HG03060 (cell line): ENCODE measurements around the gene LRRC4.

Experiments used
- ATAC-seq: cut with Tn5 transposase; IDR thresholded peaks from one replicate; pipeline ENCODE4 v1.9.1; 2021; ENCODE audit warnings: low read depth, moderate number of reproducible peaks; ENCODE audit not compliant: unreplicated experiment

LRRC4 gene

DNA sequence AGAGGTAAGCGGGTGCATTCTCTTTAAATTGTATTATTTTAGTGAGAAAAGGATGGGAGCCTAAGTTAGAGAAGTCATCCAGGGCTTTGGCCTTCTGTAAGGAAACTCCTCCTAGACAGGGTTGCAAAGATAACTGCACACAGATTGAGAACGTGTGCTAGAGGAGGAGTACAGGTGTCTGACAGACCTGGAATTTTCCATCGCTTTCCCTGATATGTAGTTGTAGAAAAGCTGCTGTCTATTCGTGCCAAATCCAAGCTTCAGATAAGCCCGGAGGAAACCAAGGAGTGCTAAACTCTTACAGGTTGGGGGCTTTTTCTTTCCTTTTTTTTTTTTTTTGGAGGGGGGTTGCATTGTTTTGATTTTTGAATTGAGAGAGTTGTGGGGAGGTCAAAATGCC is 23.1 kb downstream of the LRRC4 start:
- no peak for ATAC-seq

DNA sequence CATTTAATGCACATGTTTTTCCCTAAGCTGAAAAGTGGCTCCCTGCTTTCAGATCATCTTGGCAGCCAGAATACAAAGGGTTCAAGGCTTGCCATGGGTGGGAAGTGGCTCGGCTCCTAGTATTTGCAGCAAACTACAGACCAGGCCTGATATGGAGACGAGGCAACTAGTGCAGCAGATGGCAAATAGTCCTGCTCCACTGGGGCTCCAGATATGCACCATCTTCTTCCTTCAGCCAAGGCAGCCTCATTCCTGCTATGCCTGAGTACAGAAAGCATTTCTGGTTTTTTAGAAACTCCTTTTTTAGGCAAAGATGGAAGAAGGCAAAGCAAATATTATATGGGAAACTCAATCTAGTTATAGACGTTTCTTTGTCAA is 23.9 kb downstream of the LRRC4 start:
- no peak for ATAC-seq

DNA sequence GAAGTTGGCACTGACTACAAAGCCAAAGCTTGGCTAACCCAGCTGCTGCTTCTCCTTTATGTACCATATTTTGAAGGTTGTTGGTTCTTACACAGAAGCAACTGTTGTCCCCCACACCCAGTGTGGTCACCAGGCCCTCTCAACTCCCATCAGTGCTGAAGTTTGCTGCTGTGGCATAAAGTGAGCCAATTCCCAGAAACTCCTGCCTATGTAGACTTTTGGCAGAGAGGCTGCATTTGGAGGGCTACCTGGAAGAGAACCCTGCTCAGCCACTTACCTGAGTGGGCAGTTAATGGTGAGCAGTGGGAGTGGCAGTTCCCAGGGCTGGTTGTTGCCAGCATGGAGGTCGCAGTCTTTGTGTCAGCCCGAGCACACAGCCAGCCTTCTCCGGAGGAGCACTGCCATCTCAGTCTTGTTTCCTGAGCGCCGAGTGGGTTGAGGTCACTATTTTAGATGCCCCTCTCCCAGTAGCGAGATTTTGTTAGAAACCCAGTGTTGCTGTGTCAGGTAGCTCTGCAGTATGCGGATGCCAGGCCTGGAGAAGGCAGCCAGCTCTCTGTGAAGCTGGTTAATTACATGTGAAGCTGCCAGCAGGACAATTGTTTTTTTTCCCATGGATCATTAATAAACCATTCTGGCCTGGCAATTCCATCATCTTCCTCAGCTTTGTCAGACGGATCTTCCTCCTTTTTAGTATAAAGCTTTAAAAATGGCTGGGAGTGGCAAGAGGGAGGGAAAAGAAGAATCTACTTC is 24.5 kb downstream of the LRRC4 start:
- ATAC-seq: no peak

DNA sequence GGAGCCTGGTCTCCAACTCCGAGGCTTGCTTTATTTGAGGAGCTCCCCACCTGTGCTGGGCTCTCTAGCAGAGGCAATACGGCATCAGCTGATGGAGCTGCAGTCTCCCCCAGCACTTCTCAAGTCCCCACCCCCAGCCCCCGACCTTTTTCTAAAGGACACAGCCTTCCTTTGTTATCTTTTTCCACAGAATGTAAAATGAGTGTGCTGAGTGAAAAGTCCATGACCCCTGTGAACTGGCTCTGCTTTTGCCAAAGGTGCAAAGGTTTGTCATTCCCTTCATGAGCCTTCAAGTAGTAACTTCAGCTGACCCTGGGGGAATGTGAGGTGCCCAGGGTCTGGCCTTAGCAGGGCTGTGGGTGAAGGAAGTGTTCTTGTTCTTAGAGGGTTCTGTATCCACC is 25.5 kb downstream of the LRRC4 start:
- ATAC-seq: no peak

- no peak for ATAC-seq
Measured at GRCh38 chr7:128005117-128005516, 26.1 kb downstream of the LRRC4 start.

DNA sequence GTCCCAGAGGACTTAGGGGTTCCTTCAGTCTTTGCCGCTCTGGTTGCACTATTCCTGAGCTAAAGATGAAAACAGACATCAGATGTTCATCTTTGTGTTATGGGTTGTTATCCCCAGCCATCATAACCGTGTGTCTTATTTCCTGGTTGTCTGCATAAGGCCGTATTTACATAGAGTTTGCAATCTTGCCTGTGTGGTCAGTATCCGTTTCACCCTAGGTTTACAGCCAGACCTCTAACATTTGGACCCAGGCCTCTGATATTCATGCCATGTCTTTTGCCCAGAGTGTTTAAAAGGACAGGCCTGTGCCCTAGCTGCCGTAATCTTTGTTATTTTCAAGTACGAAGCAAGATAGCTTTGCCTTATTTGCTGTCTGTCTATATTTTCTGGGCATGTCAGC is 26.6 kb downstream of the LRRC4 start:
- no peak for ATAC-seq

DNA sequence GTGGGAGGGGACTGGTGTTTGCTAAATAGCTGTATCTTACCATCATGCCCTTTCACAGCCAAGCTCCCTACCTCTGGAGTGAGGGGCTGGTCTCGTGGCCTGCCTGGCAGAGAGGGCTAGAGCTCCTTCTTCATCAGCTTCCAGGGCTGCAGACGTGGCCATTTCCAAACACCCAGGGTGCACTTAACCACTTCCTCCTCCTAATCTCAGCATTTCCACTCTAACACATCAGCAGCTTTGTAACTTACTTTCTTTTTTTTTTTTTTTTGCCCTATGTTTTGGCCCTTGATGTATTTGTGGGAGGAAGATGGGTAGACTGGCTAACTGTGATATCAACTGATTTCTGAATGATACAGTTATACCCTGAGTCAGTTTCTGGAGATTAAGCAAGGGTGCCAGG is 27.4 kb downstream of the LRRC4 start:
- ATAC-seq: no peak

DNA sequence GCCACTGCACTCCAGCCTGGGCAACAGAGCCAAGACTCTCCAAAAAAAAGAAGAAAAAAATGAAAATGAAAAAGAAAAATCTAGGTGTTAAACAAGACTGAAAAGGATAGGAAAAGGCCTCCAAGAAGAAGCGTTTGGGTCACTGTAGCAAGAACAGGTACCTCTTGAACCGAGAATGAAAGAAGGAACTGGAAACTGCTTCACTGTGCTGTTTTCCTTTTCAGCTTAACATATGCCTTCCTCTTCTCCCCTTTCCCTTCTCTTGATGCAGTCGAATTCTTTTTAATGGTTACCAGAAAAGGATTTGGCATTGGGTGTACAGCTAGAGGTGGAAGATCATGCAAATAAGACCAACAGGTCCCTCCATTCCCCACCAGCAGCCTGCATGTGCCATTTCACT is 28.1 kb downstream of the LRRC4 start:
- ATAC-seq: peak; percentile 44

DNA sequence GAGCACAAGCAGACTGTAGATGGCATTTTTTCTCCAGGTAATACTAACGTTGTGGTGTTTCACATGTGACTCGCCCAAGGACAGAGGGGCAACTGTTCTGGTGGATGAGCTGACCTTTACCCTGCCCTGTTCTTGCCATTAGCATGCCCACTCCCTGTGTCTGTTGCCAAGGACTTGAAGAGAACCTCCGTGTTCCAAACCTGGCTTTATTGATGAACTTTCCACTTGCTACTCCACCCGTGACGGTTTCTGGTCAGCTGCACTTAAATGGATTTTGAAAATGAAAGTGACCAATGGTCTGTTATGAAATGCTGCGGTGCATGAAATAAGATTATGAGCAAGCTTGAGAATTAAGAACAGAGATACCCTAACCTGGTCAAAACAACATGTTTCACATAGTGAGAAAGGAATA is 30.4 kb downstream of the LRRC4 start:
- peak; percentile 58 for ATAC-seq

DNA sequence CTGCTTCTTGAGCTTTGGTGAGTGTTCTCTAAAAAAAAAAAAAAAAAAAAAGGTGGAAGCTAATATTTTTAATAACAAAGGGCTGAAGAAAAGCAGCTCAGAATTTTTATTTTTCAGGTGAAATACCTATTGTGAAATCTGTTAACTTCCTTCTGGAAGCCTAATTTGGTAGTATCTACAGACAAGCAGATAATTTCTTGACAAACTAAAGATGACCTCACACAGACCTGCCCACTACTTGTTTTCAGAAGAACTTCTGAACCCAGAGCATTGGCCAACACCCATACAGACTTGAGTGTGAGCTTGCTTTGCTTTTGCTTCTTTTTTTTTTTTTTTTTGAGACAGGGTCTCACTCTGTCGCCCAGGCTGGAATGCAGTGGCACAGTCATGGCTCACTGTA is 31.2 kb downstream of the LRRC4 start:
- ATAC-seq: no peak

GRCh38 chr7:127998671-127999070 is 32.6 kb downstream of the LRRC4 start:
- no peak for ATAC-seq

DNA sequence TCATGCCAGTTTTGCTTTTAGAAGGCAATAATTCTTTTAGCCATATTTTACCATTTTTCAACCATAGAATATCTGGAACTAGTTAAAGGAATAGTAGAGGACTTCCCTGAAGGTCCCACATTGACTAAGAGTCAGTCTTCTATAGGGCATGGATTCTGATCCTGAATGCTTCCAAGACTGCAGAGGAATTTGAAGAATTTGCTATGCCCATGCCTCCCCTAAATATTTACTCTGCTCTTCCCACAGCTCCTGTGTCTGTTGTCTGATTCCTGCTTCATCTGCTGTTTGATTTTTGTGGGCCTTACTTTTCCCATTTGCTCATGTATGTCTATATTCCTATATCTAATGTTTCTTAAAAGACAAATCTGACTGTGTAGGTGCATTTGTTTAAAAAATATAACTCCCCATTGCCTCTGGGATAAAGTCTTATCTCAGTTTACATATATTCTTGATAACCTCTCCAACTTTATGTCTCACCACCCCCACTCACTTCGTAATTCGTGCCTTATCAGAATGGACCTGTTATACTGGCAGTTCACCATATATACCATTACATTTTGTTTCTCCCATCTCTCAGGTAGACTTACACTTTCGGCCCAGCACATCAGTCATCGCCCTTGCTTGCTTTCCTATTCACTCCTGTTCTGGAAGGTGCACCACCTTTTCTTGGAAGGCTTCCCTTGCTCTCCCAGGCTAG is 33.9 kb downstream of the LRRC4 start:
- no peak for ATAC-seq

DNA sequence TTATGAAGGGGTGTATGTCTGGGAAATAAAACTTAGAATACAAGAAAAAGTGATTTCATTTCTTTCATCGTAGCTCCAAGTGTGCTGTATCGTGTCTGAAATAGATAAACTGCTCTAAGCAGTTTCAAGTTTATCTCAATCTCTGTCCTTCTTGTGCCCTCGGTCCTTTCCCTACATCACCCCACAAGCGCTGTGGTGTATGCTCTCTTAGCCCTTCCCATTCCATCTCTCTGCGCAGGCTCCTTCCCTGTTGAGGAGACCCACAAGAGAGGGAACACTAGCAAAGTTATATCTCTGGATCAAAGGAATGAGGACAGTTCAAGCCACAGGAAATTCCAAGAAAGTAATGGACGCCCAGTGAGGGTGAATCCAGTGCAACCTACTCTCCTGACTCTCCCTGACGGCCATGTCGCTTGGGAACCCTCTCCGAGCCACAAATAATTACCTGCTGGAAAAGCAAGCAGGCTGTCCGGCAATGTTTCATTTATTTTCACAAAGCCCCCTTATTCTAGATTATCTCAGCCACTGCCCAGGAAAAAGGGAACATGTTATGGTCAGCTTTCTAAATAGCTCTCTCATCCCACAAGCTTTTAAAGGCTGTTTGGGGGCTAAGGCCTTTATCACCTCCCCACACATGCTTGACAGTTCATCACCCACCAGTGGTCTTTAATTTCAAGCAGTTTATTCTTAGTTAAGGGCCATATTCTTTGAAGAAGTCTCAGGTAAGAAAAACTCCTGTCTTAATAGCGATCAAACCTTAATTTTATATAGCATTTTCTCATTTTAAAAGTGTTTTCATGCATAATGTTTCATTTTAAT is 34.8 kb downstream of the LRRC4 start:
- ATAC-seq: no peak

GRCh38 chr7:127995881-127996215 is 35.4 kb downstream of the LRRC4 start:
- no peak for ATAC-seq

- no peak for ATAC-seq
Measured at GRCh38 chr7:127995156-127995880, 35.9 kb downstream of the LRRC4 start.

DNA sequence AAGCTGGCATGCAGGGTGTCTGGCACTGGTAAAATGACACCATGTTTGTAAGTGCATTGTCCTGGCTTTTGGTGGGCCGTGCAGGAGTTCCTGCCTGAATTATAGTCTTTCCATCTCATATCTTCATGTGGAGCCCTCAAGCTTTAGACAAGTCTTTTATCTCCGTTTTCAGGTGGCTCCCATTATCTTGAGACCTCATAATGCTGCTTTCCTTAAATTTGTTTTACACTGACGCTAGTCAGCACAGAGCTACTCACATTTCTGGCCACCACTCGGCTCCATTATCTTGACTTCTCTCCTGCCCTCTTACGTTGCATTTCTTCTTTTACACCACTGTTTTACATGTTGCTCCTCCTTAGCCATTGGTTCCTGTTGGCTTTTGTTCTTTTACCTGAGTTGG is 37.2 kb downstream of the LRRC4 start:
- ATAC-seq: no peak

DNA sequence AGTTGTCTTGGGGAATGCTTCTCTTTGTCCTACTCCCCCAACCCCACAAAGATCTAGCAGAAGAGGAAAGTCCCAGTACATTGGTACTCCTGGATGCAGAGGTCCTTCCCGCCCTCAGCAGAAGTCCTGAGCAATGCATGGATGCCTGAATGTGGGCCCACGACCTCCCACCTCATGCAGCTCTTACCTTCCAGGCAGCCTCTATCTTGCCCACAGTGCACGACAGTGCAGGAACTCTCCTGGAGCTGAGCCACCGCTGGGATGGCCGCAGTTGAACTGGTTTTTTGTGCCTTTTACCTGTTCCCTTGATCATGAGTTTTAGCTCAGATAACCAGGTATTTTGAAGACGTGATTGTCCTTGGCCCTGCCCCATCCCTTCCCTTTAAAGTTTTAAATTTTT is 37.9 kb downstream of the LRRC4 start:
- no peak for ATAC-seq

DNA sequence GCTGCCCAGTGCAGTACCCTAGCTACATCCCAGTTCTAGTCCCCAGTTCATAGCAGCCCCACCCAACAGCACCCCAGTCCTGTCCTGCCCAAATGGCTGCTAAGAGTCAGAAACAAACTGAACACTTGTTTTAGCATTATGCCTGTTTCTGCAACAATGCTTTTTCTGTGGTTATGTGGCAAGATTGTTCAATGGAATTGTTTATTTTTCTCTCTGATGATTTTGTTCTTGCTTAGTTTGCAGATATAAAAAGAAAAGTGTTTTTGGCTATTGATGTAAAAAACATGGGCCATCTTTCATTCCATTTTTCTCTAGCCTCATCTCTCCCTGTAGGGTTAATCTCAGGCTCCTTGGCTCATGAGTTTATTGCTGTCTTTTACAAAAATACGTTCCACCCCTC is 42.5 kb downstream of the LRRC4 start:
- ATAC-seq: no peak

GRCh38 chr7:127986581-127987521 is 44.4 kb downstream of the LRRC4 start:
- no peak for ATAC-seq

DNA sequence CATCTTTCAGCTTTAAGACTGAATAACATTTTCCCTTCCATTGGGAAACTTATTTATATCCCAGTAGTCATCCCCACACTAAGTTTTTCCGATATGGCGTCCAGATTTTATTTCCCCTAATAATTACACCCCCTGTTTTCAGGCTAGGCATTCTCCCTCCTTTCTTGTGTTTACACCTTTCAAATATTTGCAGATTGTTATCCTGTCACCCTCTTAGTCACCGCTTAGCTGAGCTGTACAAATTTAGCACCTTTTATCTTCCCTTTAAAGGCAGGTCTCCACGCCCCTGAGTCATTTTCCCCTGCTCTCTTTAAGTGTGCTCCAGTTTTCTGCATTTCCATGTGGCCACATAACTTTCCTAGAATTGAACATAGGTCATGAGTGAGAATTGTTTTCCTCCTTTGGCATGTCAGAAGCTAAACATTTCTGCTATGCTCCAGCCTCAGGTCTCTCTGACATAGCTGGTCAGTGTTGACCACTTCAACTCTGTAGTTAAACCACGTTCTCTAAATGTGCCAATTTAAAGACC is 47.4 kb downstream of the LRRC4 start:
- ATAC-seq: no peak
